IgD-negative memory B cell (primary cell): ENCODE results near the gene TOX2. TPM values are rescaled to one million over a fixed set of nuclear protein-coding genes. Genes with fewer than 3 reads are reported as not detected.

ENCODE experiments used
- H3K27ac Mint-ChIP-seq, 3 donors: one replicate each; pipeline ENCODE4 v1.8.0; 2020 to 2022; ENCODE audit warnings: mild to moderate bottlenecking in 3 of 3, mixed read lengths in 3 of 3, moderate library complexity in 1 of 3
- H3K27me3 Mint-ChIP-seq: one replicate; pipeline ENCODE4 v1.8.0; 2021; ENCODE audit warnings: mixed read lengths
- H3K36me3 Mint-ChIP-seq: one replicate; pipeline ENCODE4 v1.8.0; 2020; ENCODE audit warnings: mild to moderate bottlenecking, mixed read lengths
- H3K4me1 Mint-ChIP-seq, 3 donors: one replicate each; pipeline ENCODE4 v1.8.0; 2020 to 2022; ENCODE audit warnings: mixed read lengths in 3 of 3, mild to moderate bottlenecking in 1 of 3
- H3K4me3 Mint-ChIP-seq, 4 donors: one replicate each; pipeline ENCODE4 v1.8.0; 2020 to 2022; ENCODE audit warnings: mild to moderate bottlenecking in 4 of 4, mixed read lengths in 4 of 4, moderate library complexity in 3 of 4
- H3K9me3 Mint-ChIP-seq, 3 donors: one replicate each; pipeline ENCODE4 v1.8.0; 2020 to 2021; ENCODE audit warnings: mixed read lengths in 3 of 3, mild to moderate bottlenecking in 1 of 3
- polyA plus RNA-seq: library from polyadenylated mRNA; unstranded; fragments of 300-500 nt; fragmentation: Illumina TruSeq; gene quantifications from one replicate; pipeline ENCODE4 v1.2.3, GENCODE V29; 2021

Gene TOX2
- 0.73 TPM for polyA plus RNA-seq

- H3K27me3 Mint-ChIP-seq: peaks cover 21% of the 10 kb centered on the region
- H3K4me1 Mint-ChIP-seq: peaks cover 4 to 15% (median 6%) of the 10 kb centered on the region in 3 donors
- H3K4me3 Mint-ChIP-seq: peak within 1 kb of the TSS; percentile 80 to 93 (median 88)
- peaks cover 2% of the 10 kb centered on the region for H3K36me3 Mint-ChIP-seq
- H3K27ac Mint-ChIP-seq: peak within 1 kb of the TSS in 2 of 3 donors; percentile 11 to 83
- peaks cover 0 to 9% (median 8%) of the 10 kb centered on the region in 3 donors for H3K9me3 Mint-ChIP-seq
Observed at GRCh38 chr20:43914311-43915210, at the start of gene TOX2. TSS of gene TOX2 (plus strand) at chr20:43914852. CDS start at chr20:43914892, 40 bp downstream.

- Mint-ChIP-seq H3K27ac (no peak overlapping the region), H3K27me3 (peaks cover 2% of the 10 kb centered on the region), H3K9me3 (no peaks in the 10 kb centered on the region), H3K36me3 (no peaks in the 10 kb centered on the region), H3K4me3 (no peak overlapping the region), H3K4me1 (no peaks in the 10 kb centered on the region)
Observed at GRCh38 chr20:43868091-43868490, 46.6 kb upstream of the TOX2 start.

- no peaks in the 10 kb centered on the region for H3K9me3 Mint-ChIP-seq
- no peaks in the 10 kb centered on the region for H3K36me3 Mint-ChIP-seq
- H3K4me3 Mint-ChIP-seq: no peak overlapping the region
- peaks cover 10% of the 10 kb centered on the region for H3K27me3 Mint-ChIP-seq
- H3K27ac Mint-ChIP-seq: no peak overlapping the region
- no peaks in the 10 kb centered on the region for H3K4me1 Mint-ChIP-seq
Observed at GRCh38 chr20:43870484-43870883, 44.2 kb upstream of the TOX2 start.

GRCh38 chr20:43878776-43879175, 35.9 kb upstream of the TOX2 start:
- H3K27me3 Mint-ChIP-seq: peaks cover 22% of the 10 kb centered on the region
- H3K4me3 Mint-ChIP-seq: no peak overlapping the region
- H3K36me3 Mint-ChIP-seq: no peaks in the 10 kb centered on the region
- H3K27ac Mint-ChIP-seq: no peak overlapping the region
- peaks cover 0 to 3% (median 0%) of the 10 kb centered on the region in 3 donors for H3K9me3 Mint-ChIP-seq
- H3K4me1 Mint-ChIP-seq: no peaks in the 10 kb centered on the region

- H3K4me1 Mint-ChIP-seq: no peaks in the 10 kb centered on the region
- H3K36me3 Mint-ChIP-seq: peaks cover 1% of the 10 kb centered on the region
- H3K4me3 Mint-ChIP-seq: no peak overlapping the region
- H3K9me3 Mint-ChIP-seq: peaks cover 13 to 31% (median 17%) of the 10 kb centered on the region in 3 donors
- peaks cover 35% of the 10 kb centered on the region for H3K27me3 Mint-ChIP-seq
- no peak overlapping the region for H3K27ac Mint-ChIP-seq
Observed at GRCh38 chr20:43893930-43894329, 20.7 kb upstream of the TOX2 start.

- no peak overlapping the region for H3K27ac Mint-ChIP-seq
Observed at GRCh38 chr20:43894491-43894890, 20.2 kb upstream of the TOX2 start.

GRCh38 chr20:43895235-43895634, 19.4 kb upstream of the TOX2 start:
- Mint-ChIP-seq H3K27ac (no peak overlapping the region), H3K9me3 (peaks cover 11 to 22% (median 12%) of the 10 kb centered on the region in 3 donors)

More at GRCh38 chr20:43894491-43894890, 20.2 kb upstream of the TOX2 start:
- H3K4me3 Mint-ChIP-seq: no peak overlapping the region
- peaks cover 11 to 29% (median 16%) of the 10 kb centered on the region in 3 donors for H3K9me3 Mint-ChIP-seq
- peaks cover under 1% of the 10 kb centered on the region for H3K36me3 Mint-ChIP-seq
- no peaks in the 10 kb centered on the region for H3K4me1 Mint-ChIP-seq
- H3K27me3 Mint-ChIP-seq: peaks cover 35% of the 10 kb centered on the region

GRCh38 chr20:43899274-43900120, 15.2 kb upstream of the TOX2 start:
- H3K27ac Mint-ChIP-seq: no peak overlapping the region
- peaks cover 15% of the 10 kb centered on the region for H3K27me3 Mint-ChIP-seq

More at GRCh38 chr20:43895235-43895634, 19.4 kb upstream of the TOX2 start:
- Mint-ChIP-seq H3K4me1 (no peaks in the 10 kb centered on the region), H3K4me3 (no peak overlapping the region), H3K27me3 (peaks cover 35% of the 10 kb centered on the region), H3K36me3 (no peaks in the 10 kb centered on the region)

GRCh38 chr20:43900121-43900466, 14.6 kb upstream of the TOX2 start:
- H3K27me3 Mint-ChIP-seq: peaks cover 13% of the 10 kb centered on the region
- H3K9me3 Mint-ChIP-seq: peaks cover 0 to 5% (median 1%) of the 10 kb centered on the region in 3 donors
- H3K4me1 Mint-ChIP-seq: no peaks in the 10 kb centered on the region
- no peak overlapping the region for H3K4me3 Mint-ChIP-seq
- no peaks in the 10 kb centered on the region for H3K36me3 Mint-ChIP-seq
- H3K27ac Mint-ChIP-seq: no peak overlapping the region

More at GRCh38 chr20:43899274-43900120, 15.2 kb upstream of the TOX2 start:
- Mint-ChIP-seq H3K4me3 (no peak overlapping the region), H3K9me3 (peaks cover 0 to 5% (median 1%) of the 10 kb centered on the region in 3 donors), H3K4me1 (no peaks in the 10 kb centered on the region), H3K36me3 (no peaks in the 10 kb centered on the region)

GRCh38 chr20:43900496-43900895, 14.2 kb upstream of the TOX2 start:
- H3K9me3 Mint-ChIP-seq: peaks cover 0 to 5% (median 1%) of the 10 kb centered on the region in 3 donors
- H3K36me3 Mint-ChIP-seq: no peaks in the 10 kb centered on the region
- no peak overlapping the region for H3K4me3 Mint-ChIP-seq
- no peak overlapping the region for H3K27ac Mint-ChIP-seq
- peaks cover 11% of the 10 kb centered on the region for H3K27me3 Mint-ChIP-seq
- no peaks in the 10 kb centered on the region for H3K4me1 Mint-ChIP-seq

GRCh38 chr20:43901296-43901695, 13.4 kb upstream of the TOX2 start:
- no peaks in the 10 kb centered on the region for H3K36me3 Mint-ChIP-seq
- H3K9me3 Mint-ChIP-seq: peaks cover 0 to 5% (median 1%) of the 10 kb centered on the region in 3 donors
- peaks cover 8% of the 10 kb centered on the region for H3K27me3 Mint-ChIP-seq
- H3K4me1 Mint-ChIP-seq: no peaks in the 10 kb centered on the region
- no peak overlapping the region for H3K27ac Mint-ChIP-seq
- no peak overlapping the region for H3K4me3 Mint-ChIP-seq

GRCh38 chr20:43903953-43904826, 10.5 kb upstream of the TOX2 start:
- Mint-ChIP-seq H3K27me3 (no peaks in the 10 kb centered on the region), H3K9me3 (peaks cover 1 to 18% (median 6%) of the 10 kb centered on the region in 3 donors), H3K36me3 (no peaks in the 10 kb centered on the region), H3K4me1 (no peaks in the 10 kb centered on the region), H3K27ac (no peak overlapping the region), H3K4me3 (no peak overlapping the region)

GRCh38 chr20:43904827-43905177, 9.8 kb upstream of the TOX2 start:
- H3K9me3 Mint-ChIP-seq: peaks cover 1 to 18% (median 9%) of the 10 kb centered on the region in 3 donors
- no peak overlapping the region for H3K27ac Mint-ChIP-seq

GRCh38 chr20:43906505-43907034, 8.1 kb upstream of the TOX2 start:
- H3K27me3 Mint-ChIP-seq: no peaks in the 10 kb centered on the region
- H3K4me3 Mint-ChIP-seq: no peak overlapping the region
- H3K4me1 Mint-ChIP-seq: peaks cover 0 to 5% (median 0%) of the 10 kb centered on the region in 3 donors
- no peaks in the 10 kb centered on the region for H3K36me3 Mint-ChIP-seq
- H3K9me3 Mint-ChIP-seq: peaks cover 1 to 18% (median 9%) of the 10 kb centered on the region in 3 donors
- no peak overlapping the region for H3K27ac Mint-ChIP-seq

More at GRCh38 chr20:43904827-43905177, 9.8 kb upstream of the TOX2 start:
- no peaks in the 10 kb centered on the region for H3K36me3 Mint-ChIP-seq
- H3K4me1 Mint-ChIP-seq: peaks cover 0 to 4% (median 0%) of the 10 kb centered on the region in 3 donors
- H3K4me3 Mint-ChIP-seq: no peak overlapping the region
- H3K27me3 Mint-ChIP-seq: no peaks in the 10 kb centered on the region
